Measurements from ENCODE around the gene ZBTB39. TPM values are rescaled to one million over a fixed set of nuclear protein-coding genes. Genes with fewer than 3 reads are reported as not detected.

Gene ZBTB39
- total RNA-seq, 1 experiment from 2014 or later: 3.6 TPM

- Histone ChIP-seq H4K20me1 (ENCODE audit: low read length) (no peaks in the 10 kb centered on the region), H3K79me2 (ENCODE audit: low read length) (peaks cover 49% of the 10 kb centered on the region)
- intact Hi-C loops (cut with micrococcal nuclease): no loop called here
Measured at GRCh38 chr12:57001448-57001906, 4.9 kb downstream of the ZBTB39 start.

GRCh38 chr12:57000393-57000792 is 6.0 kb downstream of the ZBTB39 start:
- no peak for ATAC-seq
- Histone ChIP-seq H3K79me2 (ENCODE audit: low read length) (peaks cover 41% of the 10 kb centered on the region), H3K4me3 (ENCODE audit: low read length) (no peak overlapping the region), H3K9me3 (ENCODE audit: low read length) (no peaks in the 10 kb centered on the region), H2AFZ (ENCODE audit: low read length) (no peak overlapping the region), H3K9me2 (replicated peaks; ENCODE audit: low read length) (no peaks in the 10 kb centered on the region), H3K36me3 (ENCODE audit: low read depth, low read length) (peaks cover 19% of the 10 kb centered on the region; the same call in 1 of the 2 replicates), H4K20me1 (ENCODE audit: low read length) (no peaks in the 10 kb centered on the region), H3K27me3 (ENCODE audit: low read length) (no peaks in the 10 kb centered on the region), H3F3A (ENCODE audit: low read length, unreplicated experiment) (no peaks in the 10 kb centered on the region), H3K4me1 (ENCODE audit: insufficient read depth, low read length) (peaks cover 20% of the 10 kb centered on the region), H3K9ac (ENCODE audit: low read length) (no peak overlapping the region), H3K27ac (ENCODE audit: low read length) (no peak overlapping the region), H3K4me2 (ENCODE audit: low read length) (no peak overlapping the region)
- intact Hi-C loops (cut with micrococcal nuclease): no loop called here
- BruUV-seq (replicated peaks): no TSS peak
- DNase-seq: no peak
- no peak for TF ChIP-seq CTCF (conservative IDR thresholded peaks at IDR 0.05; ENCODE audit: low read depth, low read length)
- no peak for TF ChIP-seq EZH2 (IDR thresholded peaks at IDR 0.05; ENCODE audit: low read length, unreplicated experiment)
- TF ChIP-seq EZH2phosphoT487 (IDR thresholded peaks at IDR 0.05; ENCODE audit: borderline replicate concordance, low read length): no peak
- POLR2A ChIA-PET (ENCODE audit: unreplicated experiment): no interaction called here
- CTCF ChIA-PET: no interaction called here

More at GRCh38 chr12:57001448-57001906, 4.9 kb downstream of the ZBTB39 start:
- peak; percentile 81 for DNase-seq
- POLR2A ChIA-PET (ENCODE audit: unreplicated experiment): no interaction called here
- Histone ChIP-seq H2AFZ (ENCODE audit: low read length) (no peak overlapping the region), H3K4me3 (ENCODE audit: low read length) (no peak overlapping the region), H3K36me3 (ENCODE audit: low read depth, low read length) (peaks cover 19% of the 10 kb centered on the region; the same call in 1 of the 2 replicates), H3K9ac (ENCODE audit: low read length) (no peak overlapping the region), H3K9me2 (replicated peaks; ENCODE audit: low read length) (no peaks in the 10 kb centered on the region), H3F3A (ENCODE audit: low read length, unreplicated experiment) (no peaks in the 10 kb centered on the region), H3K4me1 (ENCODE audit: insufficient read depth, low read length) (peaks cover 21% of the 10 kb centered on the region), H3K27me3 (ENCODE audit: low read length) (no peaks in the 10 kb centered on the region), H3K4me2 (ENCODE audit: low read length) (0 out of 2 replicates have a peak overlapping the region, but pooled peaks have one; percentile 14), H3K27ac (ENCODE audit: low read length) (no peak overlapping the region), H3K9me3 (ENCODE audit: low read length) (no peaks in the 10 kb centered on the region)
- TF ChIP-seq EZH2 (IDR thresholded peaks at IDR 0.05; ENCODE audit: low read length, unreplicated experiment) (no peak), CTCF (conservative IDR thresholded peaks at IDR 0.05; ENCODE audit: low read depth, low read length) (peak; percentile 90)
- BruUV-seq (replicated peaks): no TSS peak
- CTCF ChIA-PET: interaction anchor here (0.6 to 1.4 kb wide), 6 partner anchors 13 to 365 kb away, joined by 3 to 5 read pairs (median 4); partner anchors contain the start of gene HSD17B6
- peak; percentile 48 for ATAC-seq

GRCh38 chr12:56999456-56999855 is 6.9 kb downstream of the ZBTB39 start:
- intact Hi-C loops (cut with micrococcal nuclease): no loop called here
- no TSS peak for BruUV-seq (replicated peaks)
- ChIA-PET POLR2A (ENCODE audit: unreplicated experiment) (no interaction called here), CTCF (no interaction called here)
- TF ChIP-seq CTCF (conservative IDR thresholded peaks at IDR 0.05; ENCODE audit: low read depth, low read length) (no peak), EZH2 (IDR thresholded peaks at IDR 0.05; ENCODE audit: low read length, unreplicated experiment) (no peak), EZH2phosphoT487 (IDR thresholded peaks at IDR 0.05; ENCODE audit: borderline replicate concordance, low read length) (no peak)
- Histone ChIP-seq H3K36me3 (ENCODE audit: low read depth, low read length) (peaks cover 18% of the 10 kb centered on the region; the same call in 1 of the 2 replicates), H3K27me3 (ENCODE audit: low read length) (no peaks in the 10 kb centered on the region), H3K4me2 (ENCODE audit: low read length) (no peak overlapping the region), H3K4me3 (ENCODE audit: low read length) (no peak overlapping the region), H3K79me2 (ENCODE audit: low read length) (peaks cover 32% of the 10 kb centered on the region), H3K9me3 (ENCODE audit: low read length) (no peaks in the 10 kb centered on the region), H2AFZ (ENCODE audit: low read length) (no peak overlapping the region), H3F3A (ENCODE audit: low read length, unreplicated experiment) (no peaks in the 10 kb centered on the region), H4K20me1 (ENCODE audit: low read length) (no peaks in the 10 kb centered on the region), H3K9ac (ENCODE audit: low read length) (no peak overlapping the region), H3K27ac (ENCODE audit: low read length) (no peak overlapping the region), H3K9me2 (replicated peaks; ENCODE audit: low read length) (no peaks in the 10 kb centered on the region), H3K4me1 (ENCODE audit: insufficient read depth, low read length) (peaks cover 15% of the 10 kb centered on the region)
- ATAC-seq (peak; percentile 55; the same call in 1 of the 2 replicates), DNase-seq (peak; percentile 34)
